GM10847 (cell line): ENCODE measurements around the gene CD207.

ENCODE experiments used
- POLR2A ChIP-seq: IDR thresholded peaks from 2 replicates; pipeline ENCODE4 v1.6.1; 2011; ENCODE audit not compliant: insufficient read length; ENCODE audit errors: extremely low read depth

CD207 gene

GRCh38 chr2:70833246-70833645 lies 2.4 kb downstream of the CD207 start:
- no peak for TF ChIP-seq POLR2A

DNA sequence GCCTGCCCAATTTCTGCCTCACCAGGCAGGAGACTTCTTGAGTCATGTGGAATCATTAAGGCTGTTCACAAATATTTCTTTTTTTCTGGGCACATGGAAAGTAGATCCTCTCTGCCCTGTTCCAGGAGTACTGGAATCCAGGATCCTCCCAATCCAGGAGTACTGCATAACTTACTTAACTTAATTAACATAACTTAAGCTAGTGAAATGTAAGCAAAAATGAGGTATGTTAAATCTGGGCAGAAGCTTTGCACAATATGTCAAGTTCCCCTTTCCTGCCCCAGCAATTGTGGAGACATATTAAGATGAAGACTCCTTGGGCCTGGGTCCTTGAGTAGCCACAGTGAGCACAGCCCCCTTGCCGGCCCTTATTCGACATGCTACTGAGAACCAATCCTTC lies 3.2 kb downstream of the CD207 start:
- no peak for TF ChIP-seq POLR2A

- TF ChIP-seq POLR2A, result no peak
Observed at GRCh38 chr2:70831861-70832260, 3.8 kb downstream of the CD207 start.

DNA sequence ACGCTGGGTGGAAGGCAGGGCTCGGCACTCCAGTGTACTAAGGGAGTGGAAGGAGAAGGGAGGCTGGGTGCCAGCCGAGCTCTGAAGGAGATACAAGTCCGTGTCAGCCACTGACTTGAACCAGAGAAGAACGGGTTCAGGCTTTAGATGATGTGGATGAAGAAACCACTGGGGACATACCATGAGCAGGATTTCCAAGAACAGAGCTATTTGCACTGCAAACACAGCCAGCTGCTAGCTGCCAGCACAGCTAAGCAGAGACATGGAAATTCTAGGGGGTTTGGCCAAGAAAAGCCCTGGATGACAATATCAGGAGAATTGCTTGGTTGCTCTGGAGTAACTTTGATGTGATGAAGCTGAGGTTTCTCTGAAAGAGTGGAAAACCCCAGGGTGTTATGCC lies 5.2 kb downstream of the CD207 start:
- no peak for TF ChIP-seq POLR2A

GRCh38 chr2:70829916-70830315 lies 5.7 kb downstream of the CD207 start:
- no peak for TF ChIP-seq POLR2A

DNA sequence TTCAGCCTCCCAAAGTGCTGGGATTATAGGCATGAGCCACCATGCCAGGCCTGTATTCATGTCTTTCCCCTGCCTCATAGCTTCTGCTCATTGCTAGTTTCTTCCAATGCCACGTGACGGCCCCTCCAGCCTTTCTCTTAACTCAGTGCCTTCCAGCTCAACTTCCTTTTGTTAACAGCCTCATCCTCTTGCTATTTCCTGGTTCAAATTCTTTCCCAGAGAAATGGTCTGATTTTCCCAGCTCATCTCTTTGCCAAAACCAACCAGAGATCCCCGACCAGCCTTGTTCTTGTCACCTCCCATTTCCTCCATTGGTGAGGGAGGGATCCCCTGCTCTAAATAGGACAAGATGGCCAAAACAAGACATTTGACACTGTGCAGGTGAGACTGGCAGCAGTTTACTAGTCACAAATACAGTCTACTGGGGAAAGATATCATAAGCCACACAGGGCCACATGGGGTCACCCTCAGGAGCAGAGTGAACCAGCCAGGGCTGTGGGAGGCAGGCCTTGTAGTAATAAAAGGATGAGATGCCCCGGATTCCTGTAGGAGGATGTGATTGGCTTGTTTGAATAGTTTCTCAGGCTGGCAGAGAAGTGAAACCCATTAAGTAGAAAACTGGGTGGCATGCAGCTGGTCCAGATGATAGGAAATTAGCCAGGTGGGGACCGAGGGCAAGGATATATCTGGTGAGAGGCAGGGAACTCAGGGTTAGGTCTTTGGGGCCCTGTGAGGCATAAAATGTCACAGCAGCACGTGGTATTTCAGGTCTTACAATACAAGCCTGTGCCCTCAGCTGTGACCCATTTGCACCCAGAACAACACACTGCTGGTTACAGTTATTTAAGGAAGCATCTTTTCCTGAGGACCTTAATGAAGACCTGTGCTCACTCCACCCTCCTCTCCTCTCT lies 6.4 kb downstream of the CD207 start:
- TF ChIP-seq POLR2A, result no peak

DNA sequence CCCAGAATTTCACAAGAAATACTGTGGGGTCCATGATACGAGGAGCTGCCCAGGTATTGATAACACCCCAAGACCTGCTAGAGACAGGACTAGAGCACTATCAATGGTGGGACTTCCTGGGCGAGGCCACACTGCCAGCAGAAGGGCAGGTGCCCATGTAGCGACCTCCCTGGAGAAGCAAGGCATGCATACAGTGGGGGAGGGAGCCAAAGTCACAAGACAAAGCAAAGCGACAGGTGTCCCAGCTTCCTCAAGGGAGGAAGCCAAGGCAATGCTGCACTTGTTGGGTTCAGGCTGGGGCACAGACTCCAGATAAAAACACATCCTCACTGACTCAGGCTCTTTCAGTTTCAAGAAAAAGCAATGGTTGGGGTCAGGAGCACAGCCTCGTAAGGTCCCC lies 7.5 kb downstream of the CD207 start:
- no peak for TF ChIP-seq POLR2A

- no peak for TF ChIP-seq POLR2A
Observed at GRCh38 chr2:70827388-70827787, 8.2 kb downstream of the CD207 start.

GRCh38 chr2:70826696-70827350 lies 8.8 kb downstream of the CD207 start:
- TF ChIP-seq POLR2A, result no peak

DNA sequence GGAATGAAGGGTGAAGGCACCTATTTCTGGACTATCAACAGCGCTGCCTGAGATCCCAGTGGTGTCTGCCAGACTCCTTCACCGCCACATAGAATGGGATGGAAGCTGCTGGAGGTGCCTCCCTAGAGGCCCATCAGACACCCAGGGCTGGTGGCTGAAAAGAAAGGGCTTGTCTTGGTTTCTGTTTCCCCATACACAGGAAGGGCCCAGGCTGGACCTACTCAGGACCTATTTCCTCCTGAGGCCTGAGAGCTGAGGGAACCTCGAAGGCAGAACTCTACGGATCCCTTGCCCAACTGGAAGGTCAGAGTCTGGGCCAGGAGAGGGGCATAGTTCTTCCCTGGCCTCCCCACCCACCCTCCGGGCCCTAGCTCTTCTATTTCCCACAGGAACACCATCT lies 12.4 kb downstream of the CD207 start:
- TF ChIP-seq POLR2A, result no peak

DNA sequence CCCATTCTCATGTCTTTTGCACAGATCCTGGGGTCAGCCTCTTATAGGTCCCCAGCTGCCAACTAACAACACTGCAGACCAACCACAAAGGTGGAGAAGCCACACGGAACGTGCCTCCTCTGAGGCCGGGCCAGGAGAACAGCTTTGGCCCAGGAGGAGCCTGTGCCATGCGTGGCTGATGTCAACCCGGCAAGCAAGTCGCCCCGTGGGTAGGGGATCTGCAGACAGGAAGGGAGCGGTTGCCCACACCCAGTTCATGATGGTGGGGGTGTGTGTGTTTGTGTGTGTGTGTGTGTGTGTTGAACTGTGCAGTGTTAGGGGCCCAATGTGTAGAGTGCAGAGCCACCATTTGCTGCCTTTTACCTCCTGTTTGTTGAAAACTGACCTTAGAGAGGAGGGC lies 12.8 kb downstream of the CD207 start:
- TF ChIP-seq POLR2A, result no peak

- TF ChIP-seq POLR2A, result no peak
Observed at GRCh38 chr2:70820499-70820898, 15.1 kb downstream of the CD207 start, which contains the start of gene CLEC4F. Gene CLEC4F (minus strand): TSS chr2:70820599. CDS start chr2:70820523, 76 bp downstream.

GRCh38 chr2:70817284-70817954 lies 18.2 kb downstream of the CD207 start:
- TF ChIP-seq POLR2A, result no peak

DNA sequence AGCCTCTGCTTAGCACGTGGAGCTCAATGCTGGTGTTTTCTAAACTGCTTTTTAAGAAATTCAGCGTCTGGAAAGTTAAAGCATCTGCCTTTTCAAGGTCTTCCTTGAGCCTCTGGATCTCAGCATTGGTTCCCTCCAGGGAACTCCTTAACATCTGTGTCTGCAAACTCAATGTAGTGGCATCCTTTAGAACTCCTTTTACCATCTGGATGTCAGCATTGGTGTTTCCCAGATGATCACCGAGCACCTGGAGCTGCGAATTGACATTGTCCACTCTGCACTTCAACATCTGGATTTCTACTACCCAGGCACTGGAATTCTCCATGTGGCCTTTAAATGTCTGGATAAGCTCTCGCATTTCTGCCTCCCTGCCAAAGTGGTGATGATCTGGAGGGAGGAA lies 18.9 kb downstream of the CD207 start:
- TF ChIP-seq POLR2A, result no peak

GRCh38 chr2:70808983-70809958 lies 26.3 kb downstream of the CD207 start:
- TF ChIP-seq POLR2A, result no peak
